ENCODE results near the gene RNF144A. TPM values are rescaled to one million over a fixed set of nuclear protein-coding genes. Genes with fewer than 3 reads are reported as not detected.

RNF144A gene
- total RNA-seq, 1 experiment from 2014 or later: 0.21 TPM

DNA sequence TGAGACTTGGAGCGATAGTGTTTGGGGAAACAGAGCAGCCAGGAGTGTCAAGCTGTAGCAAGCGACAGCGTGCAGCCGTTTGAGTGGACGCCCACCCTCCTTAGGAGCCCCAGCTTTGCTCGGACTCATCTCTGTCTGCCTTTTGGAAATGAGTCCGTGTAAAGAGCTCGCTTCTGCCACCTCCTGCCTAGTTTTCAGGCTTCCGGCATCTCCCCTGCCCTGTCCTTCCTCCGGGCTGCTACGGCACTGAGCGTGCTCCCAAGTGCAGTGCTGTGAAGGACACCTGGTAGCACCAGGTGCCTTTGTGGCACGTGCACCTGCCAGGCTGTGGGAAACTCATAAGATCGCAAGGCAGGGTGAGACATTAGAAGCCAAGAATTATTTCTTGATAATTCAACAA, 117.1 kb downstream of the RNF144A start:
- CTCF ChIA-PET: interaction anchor here (0.6 to 2.8 kb wide), 4 partner anchors 10 to 139 kb away, joined by 3 to 14 read pairs (median 8); no protein-coding TSS in a partner anchor
- no peak for DNase-seq (ENCODE audit: unreplicated experiment)
- no peak overlapping the region for H3K27ac Mint-ChIP-seq (ENCODE audit: low read depth, unreplicated experiment)

DNA sequence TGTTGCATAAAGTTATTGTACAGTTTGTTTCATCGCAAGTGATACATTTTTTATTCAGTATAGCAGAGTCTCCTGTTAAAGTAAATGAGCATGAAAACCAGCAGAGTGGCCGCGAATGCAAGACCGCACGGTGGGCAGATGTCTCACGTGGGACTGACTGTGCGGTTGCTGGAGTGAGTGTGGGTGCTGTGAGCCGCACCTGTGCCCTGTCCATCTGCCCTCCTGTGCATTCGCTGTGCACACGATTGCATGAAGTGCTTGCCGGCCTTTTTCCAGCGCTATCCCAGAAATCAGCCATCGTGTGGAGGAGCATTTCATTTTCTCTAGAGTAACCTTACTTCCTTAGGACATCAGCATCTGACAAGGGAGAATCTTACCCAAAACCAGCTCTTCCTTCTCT, 118.7 kb downstream of the RNF144A start:
- no TSS peak for BruUV-seq (replicated peaks)
- ChIA-PET POLR2A (no interaction called here), CTCF (interaction anchor here (0.6 to 1.9 kb wide), 6 partner anchors 9 to 610 kb away, joined by 3 to 9 read pairs (median 4); no protein-coding TSS in a partner anchor)
- Mint-ChIP-seq H3K36me3 (ENCODE audit: insufficient read depth, unreplicated experiment) (no peaks in the 10 kb centered on the region), H3K27me3 (ENCODE audit: insufficient read depth, unreplicated experiment) (peaks cover 73% of the 10 kb centered on the region), H3K9me3 (ENCODE audit: unreplicated experiment) (peaks cover 18% of the 10 kb centered on the region), H3K4me1 (ENCODE audit: insufficient read depth, unreplicated experiment) (no peaks in the 10 kb centered on the region), H3K27ac (ENCODE audit: low read depth, unreplicated experiment) (no peak overlapping the region), H3K4me3 (ENCODE audit: unreplicated experiment) (no peak overlapping the region)
- TF ChIP-seq, protein P1, sequence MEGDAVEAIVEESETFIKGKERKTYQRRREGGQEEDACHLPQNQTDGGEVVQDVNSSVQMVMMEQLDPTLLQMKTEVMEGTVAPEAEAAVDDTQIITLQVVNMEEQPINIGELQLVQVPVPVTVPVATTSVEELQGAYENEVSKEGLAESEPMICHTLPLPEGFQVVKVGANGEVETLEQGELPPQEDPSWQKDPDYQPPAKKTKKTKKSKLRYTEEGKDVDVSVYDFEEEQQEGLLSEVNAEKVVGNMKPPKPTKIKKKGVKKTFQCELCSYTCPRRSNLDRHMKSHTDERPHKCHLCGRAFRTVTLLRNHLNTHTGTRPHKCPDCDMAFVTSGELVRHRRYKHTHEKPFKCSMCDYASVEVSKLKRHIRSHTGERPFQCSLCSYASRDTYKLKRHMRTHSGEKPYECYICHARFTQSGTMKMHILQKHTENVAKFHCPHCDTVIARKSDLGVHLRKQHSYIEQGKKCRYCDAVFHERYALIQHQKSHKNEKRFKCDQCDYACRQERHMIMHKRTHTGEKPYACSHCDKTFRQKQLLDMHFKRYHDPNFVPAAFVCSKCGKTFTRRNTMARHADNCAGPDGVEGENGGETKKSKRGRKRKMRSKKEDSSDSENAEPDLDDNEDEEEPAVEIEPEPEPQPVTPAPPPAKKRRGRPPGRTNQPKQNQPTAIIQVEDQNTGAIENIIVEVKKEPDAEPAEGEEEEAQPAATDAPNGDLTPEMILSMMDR (IDR thresholded peaks at IDR 0.05; ENCODE audit: unreplicated experiment): no peak
- intact Hi-C loops (cut with micrococcal nuclease): loop anchor here (10.0 kb wide), 1 partner anchor 49 kb away; no protein-coding TSS in a partner anchor
- no peak for DNase-seq (ENCODE audit: unreplicated experiment)

More for the DNA sequence above, 117.1 kb downstream of the RNF144A start:
- Mint-ChIP-seq H3K36me3 (ENCODE audit: insufficient read depth, unreplicated experiment) (no peaks in the 10 kb centered on the region), H3K27me3 (ENCODE audit: insufficient read depth, unreplicated experiment) (peaks cover 70% of the 10 kb centered on the region), H3K4me1 (ENCODE audit: insufficient read depth, unreplicated experiment) (no peaks in the 10 kb centered on the region), H3K4me3 (ENCODE audit: unreplicated experiment) (no peak overlapping the region), H3K9me3 (ENCODE audit: unreplicated experiment) (peaks cover 18% of the 10 kb centered on the region)
- BruUV-seq (replicated peaks): no TSS peak
- TF ChIP-seq, protein P1 (IDR thresholded peaks at IDR 0.05; ENCODE audit: unreplicated experiment): no peak
- intact Hi-C loops (cut with micrococcal nuclease): loop anchor here (10.0 kb wide), 1 partner anchor 50 kb away; no protein-coding TSS in a partner anchor
- POLR2A ChIA-PET: no interaction called here

DNA sequence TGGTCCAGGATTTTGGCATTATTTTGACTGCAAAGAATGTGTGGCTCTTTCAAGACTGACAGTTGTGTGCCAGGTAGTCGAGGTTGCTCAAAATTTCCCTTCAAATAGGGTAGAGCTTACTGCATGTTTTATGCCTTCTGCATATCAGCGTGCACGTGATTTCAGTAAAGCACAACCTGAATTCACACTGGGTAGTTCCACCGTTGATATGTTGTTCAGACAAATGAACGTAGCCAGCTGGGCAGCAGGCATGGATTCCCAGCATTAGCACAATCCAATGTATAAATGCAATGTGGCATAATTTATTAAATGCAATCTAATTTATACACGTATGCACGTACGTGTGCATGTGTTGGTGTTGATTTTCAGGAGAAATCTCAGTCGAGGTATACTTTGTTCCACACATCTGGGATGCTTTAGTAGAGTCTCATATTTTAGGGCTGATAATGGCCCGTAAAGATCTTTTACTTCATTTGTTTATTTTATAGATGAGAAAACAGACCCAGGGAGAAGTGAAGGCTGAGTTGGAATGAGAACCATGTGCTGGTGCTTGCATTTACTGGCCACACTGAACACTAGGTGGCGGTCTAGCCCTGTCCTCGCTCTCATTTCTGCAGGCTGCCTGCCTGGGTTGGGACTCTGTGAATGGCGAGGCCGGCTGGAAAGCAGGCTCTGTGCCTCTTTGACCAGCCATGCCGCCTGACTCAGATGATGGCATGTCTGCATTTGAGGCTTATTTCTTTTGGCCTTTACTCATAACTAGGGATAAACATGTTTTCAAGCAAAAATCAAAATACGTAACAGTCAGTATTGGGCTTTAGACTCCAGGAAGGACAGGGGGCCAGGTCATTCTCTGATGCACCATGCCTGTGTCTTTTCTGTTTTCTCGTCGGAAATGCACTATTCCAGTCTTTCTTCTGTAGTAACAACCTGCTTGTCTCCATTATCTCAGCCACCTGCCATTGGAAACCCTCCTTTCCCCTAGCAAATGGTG, 120.4 kb downstream of the RNF144A start:
- intact Hi-C loops (cut with micrococcal nuclease): loop anchor here (10.0 kb wide), 1 partner anchor 47 kb away; no protein-coding TSS in a partner anchor
- POLR2A ChIA-PET: no interaction called here
- CTCF ChIA-PET: interaction anchor here (0.6 to 1.9 kb wide), 3 partner anchors 7 to 141 kb away, joined by 3 to 9 read pairs (median 7); no protein-coding TSS in a partner anchor
- TF ChIP-seq, protein P1 (IDR thresholded peaks at IDR 0.05; ENCODE audit: unreplicated experiment): peak; percentile 45
- Mint-ChIP-seq H3K4me1 (ENCODE audit: insufficient read depth, unreplicated experiment) (no peaks in the 10 kb centered on the region), H3K36me3 (ENCODE audit: insufficient read depth, unreplicated experiment) (no peaks in the 10 kb centered on the region), H3K4me3 (ENCODE audit: unreplicated experiment) (no peak overlapping the region), H3K27ac (ENCODE audit: low read depth, unreplicated experiment) (no peak overlapping the region), H3K9me3 (ENCODE audit: unreplicated experiment) (peaks cover 18% of the 10 kb centered on the region), H3K27me3 (ENCODE audit: insufficient read depth, unreplicated experiment) (peaks cover 82% of the 10 kb centered on the region)
- no TSS peak for BruUV-seq (replicated peaks)
- peak; percentile 79 for DNase-seq (ENCODE audit: unreplicated experiment)

DNA sequence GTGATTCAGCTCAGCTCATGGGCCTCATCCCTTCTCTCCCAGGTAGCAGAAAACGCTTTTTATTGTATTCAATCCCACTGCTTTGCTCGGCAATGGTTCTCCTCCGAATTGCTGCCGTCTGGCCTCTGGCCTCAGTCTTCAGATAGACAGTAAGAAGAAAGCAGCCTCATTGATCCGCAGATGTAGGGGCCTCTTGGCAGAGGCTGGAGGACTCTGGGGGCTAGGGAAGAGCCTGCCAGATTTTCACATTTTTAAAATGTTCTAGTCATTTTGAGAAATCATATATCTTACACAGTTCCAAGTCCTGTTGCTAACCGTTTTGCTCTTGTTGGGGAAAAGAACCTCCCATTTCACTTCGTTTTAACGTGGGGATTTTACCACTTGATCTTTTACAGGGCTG, 123.3 kb downstream of the RNF144A start:
- BruUV-seq (replicated peaks): no TSS peak
- intact Hi-C loops (cut with micrococcal nuclease): loop anchor here (5.0 kb wide), 1 partner anchor 213 kb away; no protein-coding TSS in a partner anchor
- H3K36me3 Mint-ChIP-seq (ENCODE audit: insufficient read depth, unreplicated experiment): no peaks in the 10 kb centered on the region
- H3K27me3 Mint-ChIP-seq (ENCODE audit: insufficient read depth, unreplicated experiment): peaks cover 73% of the 10 kb centered on the region
- no peaks in the 10 kb centered on the region for H3K4me1 Mint-ChIP-seq (ENCODE audit: insufficient read depth, unreplicated experiment)
- no peak overlapping the region for H3K4me3 Mint-ChIP-seq (ENCODE audit: unreplicated experiment)
- TF ChIP-seq, protein P1 (IDR thresholded peaks at IDR 0.05; ENCODE audit: unreplicated experiment): no peak
- CTCF ChIA-PET: interaction anchor here (0.6 to 0.7 kb wide), 3 partner anchors 144 to 1508 kb away, joined by 3 read pairs; no protein-coding TSS in a partner anchor
- peaks cover 11% of the 10 kb centered on the region for H3K9me3 Mint-ChIP-seq (ENCODE audit: unreplicated experiment)
- H3K27ac Mint-ChIP-seq (ENCODE audit: low read depth, unreplicated experiment): no peak overlapping the region
- DNase-seq (ENCODE audit: unreplicated experiment): no peak
- POLR2A ChIA-PET: no interaction called here

All from MCF 10A (cell line).